Liver (tissue), 9 donors: Measurements from ENCODE around the gene ZG16B. TPM values are rescaled to one million over a fixed set of nuclear protein-coding genes. Genes with fewer than 3 reads are reported as not detected.

Experiments used
- DNase-seq: peaks from one replicate; pipeline ENCODE4 v3.0.0-alpha.2; 2017; ENCODE audit warnings: low spot score
- H3K27ac ChIP-seq, 2 donors: one replicate each; pipeline ENCODE4 v1.7.0; 2013; ENCODE audit warnings: inconsistent platforms in 2 of 2, low read length in 2 of 2, control low read depth in 1 of 2, low read depth in 1 of 2, mild to moderate bottlenecking in 1 of 2
- H3K27me3 ChIP-seq, 4 donors: one replicate each; pipeline versions ENCODE4 v1.6.1 to v1.7.0; 2013; ENCODE audit warnings: low read length in 3 of 4, inconsistent platforms in 1 of 4, mild to moderate bottlenecking in 1 of 4, moderate library complexity in 1 of 4; ENCODE audit not compliant: control insufficient read depth in 4 of 4, insufficient read depth in 4 of 4
- H3K36me3 ChIP-seq, 4 donors: one replicate each; pipeline versions ENCODE4 v1.6.1 to v1.7.0; 2013; ENCODE audit warnings: low read length in 3 of 4, mild to moderate bottlenecking in 3 of 4, low read depth in 1 of 4, moderate library complexity in 1 of 4; ENCODE audit not compliant: control insufficient read depth in 4 of 4, insufficient read depth in 3 of 4
- H3K4me1 ChIP-seq, 4 donors: one replicate each; pipeline versions ENCODE4 v1.6.1 to v1.7.0; 2013; ENCODE audit warnings: low read length in 3 of 4, mild to moderate bottlenecking in 3 of 4, moderate library complexity in 1 of 4; ENCODE audit not compliant: control insufficient read depth in 4 of 4, insufficient read depth in 4 of 4
- H3K4me3 ChIP-seq, 3 donors: one replicate each; pipeline versions ENCODE4 v1.6.1 to v1.7.0; 2013; ENCODE audit warnings: low read length in 3 of 3, control low read depth in 1 of 3, low read depth in 1 of 3, mild to moderate bottlenecking in 1 of 3
- H3K9ac ChIP-seq, 2 donors: one replicate each; pipeline ENCODE4 v1.7.0; 2013; ENCODE audit warnings: low read length in 2 of 2, mild to moderate bottlenecking in 2 of 2, moderate library complexity in 2 of 2, control low read depth in 1 of 2, low read depth in 1 of 2
- H3K9me3 ChIP-seq, 4 donors: one replicate each; pipeline versions ENCODE4 v1.6.1 to v1.7.0; 2013; ENCODE audit warnings: low read length in 3 of 4; ENCODE audit not compliant: control insufficient read depth in 4 of 4
- EGR1 ChIP-seq, 2 donors: IDR thresholded peaks; 2 replicates each; pipeline ENCODE4 v1.6.1; 2016 to 2018; ENCODE audit warnings: antibody characterized with exemption in 2 of 2, low read depth in 2 of 2
- FOXA1 ChIP-seq: IDR thresholded peaks from 2 replicates; pipeline ENCODE4 v1.6.1; 2016; ENCODE audit warnings: antibody characterized with exemption
- FOXA2 ChIP-seq: IDR thresholded peaks from 2 replicates; pipeline ENCODE4 v1.6.1; 2016; ENCODE audit warnings: antibody characterized with exemption
- GABPA ChIP-seq, 2 donors: IDR thresholded peaks in 1 of 2; conservative IDR thresholded peaks in 1 of 2; 2 replicates each; pipeline ENCODE4 v1.6.1; 2016; ENCODE audit warnings: antibody characterized with exemption in 2 of 2, mild to moderate bottlenecking in 1 of 2, moderate library complexity in 1 of 2
- JUND ChIP-seq, 2 donors: IDR thresholded peaks; 2 replicates each; pipeline ENCODE4 v1.6.1; 2016; ENCODE audit warnings: antibody characterized with exemption in 2 of 2
- RAD21 ChIP-seq, 2 donors: IDR thresholded peaks; 2 replicates each; pipeline ENCODE4 v1.6.1; 2016; ENCODE audit warnings: antibody characterized with exemption in 2 of 2, mild to moderate bottlenecking in 2 of 2
- TAF1 ChIP-seq: conservative IDR thresholded peaks from 2 replicates; pipeline ENCODE4 v1.6.1; 2016; ENCODE audit warnings: antibody characterized with exemption, mild to moderate bottlenecking
- YY1 ChIP-seq: IDR thresholded peaks from 2 replicates; pipeline ENCODE4 v1.6.1; 2016; ENCODE audit warnings: antibody characterized with exemption, mild to moderate bottlenecking
- WGBS: extraction: QIAGEN DNeasy Blood & Tissue Kit; methylation state at CpG from one replicate; pipeline ENCODE4 v1.1.7; 2013; 5-methylcytosine and 5-hydroxymethylcytosine counted together
- polyA plus RNA-seq, 2 donors: library from polyadenylated mRNA; stranded (reverse) in 1 of 2; unstranded in 1 of 2; fragments of 200-250 nt in 1 of 2; fragments of >200 nt in 1 of 2; fragmentation: Nextera tagmentation in 1 of 2; extraction: Ambion mirVana in 1 of 2; gene quantifications; one replicate each; pipeline versions ENCODE4 v1.2.1 to v1.2.3, GENCODE V29; 2013 to 2015
- total RNA-seq, 2 donors: library from RNA; depleted of rRNA; stranded (reverse); fragments of >200 nt; gene quantifications; one replicate each; pipeline ENCODE4 v1.2.3, GENCODE V29; 2014
- TF ChIP-seq, protein P1 (sequence below): IDR thresholded peaks from 2 replicates; pipeline ENCODE4 v1.6.1; 2016; ENCODE audit warnings: antibody characterized with exemption
- TF ChIP-seq, protein P2 (sequence below): IDR thresholded peaks from 2 replicates; pipeline ENCODE4 v1.6.1; 2016; ENCODE audit warnings: antibody characterized with exemption
- TF ChIP-seq, protein P3 (sequence below): IDR thresholded peaks from 2 replicates; pipeline ENCODE4 v1.6.1; 2016; ENCODE audit warnings: antibody characterized with exemption, mild to moderate bottlenecking
- TF ChIP-seq, protein P4 (sequence below): fragments of 150-350 bp; IDR thresholded peaks from 2 replicates; pipeline ENCODE4 v1.5.1; 2017; ENCODE audit warnings: improper control_type of control experiment, low read depth, low read length; ENCODE audit not compliant: missing input control
- donor health status: healthy.
- donor health status: healthy.
- donor health status: healthy.
- donor health status: healthy.
- donor health status: healthy.

Gene ZG16B
- total and polyA plus RNA-seq, 4 donors: 0.24 to 0.79 (median 0.43) TPM

DNA sequence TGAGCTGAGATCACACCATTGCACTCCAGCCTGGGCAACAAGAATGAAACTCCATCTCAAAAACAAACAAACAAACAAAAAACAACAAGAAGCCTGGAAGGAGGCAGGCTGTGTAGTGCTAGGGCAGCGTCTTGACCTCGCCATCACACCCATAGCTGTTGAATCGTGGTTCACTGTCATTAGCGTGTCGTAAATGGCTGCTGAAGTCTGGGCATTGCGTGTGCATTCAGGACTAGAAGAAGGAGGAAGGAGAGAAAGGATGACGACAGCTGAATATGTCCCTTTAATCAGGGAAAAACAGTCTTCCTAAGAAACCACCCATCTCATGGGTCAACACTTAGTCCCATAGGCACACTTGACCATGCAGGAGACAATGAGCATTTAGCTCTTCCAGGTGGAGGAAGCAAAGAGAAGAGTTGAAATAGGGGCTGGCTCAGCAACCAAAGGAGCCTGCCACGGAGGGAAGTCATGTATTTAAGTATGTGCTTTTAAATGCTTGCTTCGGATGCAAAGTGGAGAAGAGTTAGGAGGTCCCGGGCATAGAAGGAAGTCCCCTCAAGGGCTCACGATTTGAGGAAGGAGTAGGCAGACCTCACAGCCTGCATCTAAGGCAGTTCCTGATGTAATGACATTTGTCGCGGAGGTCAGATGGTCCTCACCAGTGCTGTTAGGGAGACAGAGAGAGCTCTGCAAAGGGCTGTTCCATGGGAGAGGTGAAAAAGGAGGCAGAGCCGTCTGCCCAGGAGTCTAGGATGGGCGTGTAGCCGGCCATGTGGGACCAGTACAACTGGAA lies 19.0 kb downstream of the ZG16B start:
- peaks cover 0 to 5% (median 2%) of the 10 kb centered on the region in 4 donors for H3K9me3 ChIP-seq
- H3K4me1 ChIP-seq: no peaks in the 10 kb centered on the region
- H3K27me3 ChIP-seq: no peaks in the 10 kb centered on the region
- 71% methylated on average over 16 of the region's 16 CpGs for WGBS
- no peaks in the 10 kb centered on the region for H3K36me3 ChIP-seq
- no peak for DNase-seq
- H3K9ac ChIP-seq: no peak overlapping the region
- H3K4me3 ChIP-seq: no peak overlapping the region
- TF ChIP-seq, protein P1, sequence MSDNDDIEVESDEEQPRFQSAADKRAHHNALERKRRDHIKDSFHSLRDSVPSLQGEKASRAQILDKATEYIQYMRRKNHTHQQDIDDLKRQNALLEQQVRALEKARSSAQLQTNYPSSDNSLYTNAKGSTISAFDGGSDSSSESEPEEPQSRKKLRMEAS: no peak
- TF ChIP-seq JUND (IDR thresholded peaks at IDR 0.05): no peak
- TF ChIP-seq, protein P2, sequence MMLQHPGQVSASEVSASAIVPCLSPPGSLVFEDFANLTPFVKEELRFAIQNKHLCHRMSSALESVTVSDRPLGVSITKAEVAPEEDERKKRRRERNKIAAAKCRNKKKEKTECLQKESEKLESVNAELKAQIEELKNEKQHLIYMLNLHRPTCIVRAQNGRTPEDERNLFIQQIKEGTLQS: no peak
- no peak for TF ChIP-seq YY1
- TF ChIP-seq TAF1: no peak
- no peak for TF ChIP-seq GABPA (IDR thresholded peaks at IDR 0.05 in 1 of 2, conservative IDR thresholded peaks at IDR 0.05 in 1 of 2)
- TF ChIP-seq, protein P3, sequence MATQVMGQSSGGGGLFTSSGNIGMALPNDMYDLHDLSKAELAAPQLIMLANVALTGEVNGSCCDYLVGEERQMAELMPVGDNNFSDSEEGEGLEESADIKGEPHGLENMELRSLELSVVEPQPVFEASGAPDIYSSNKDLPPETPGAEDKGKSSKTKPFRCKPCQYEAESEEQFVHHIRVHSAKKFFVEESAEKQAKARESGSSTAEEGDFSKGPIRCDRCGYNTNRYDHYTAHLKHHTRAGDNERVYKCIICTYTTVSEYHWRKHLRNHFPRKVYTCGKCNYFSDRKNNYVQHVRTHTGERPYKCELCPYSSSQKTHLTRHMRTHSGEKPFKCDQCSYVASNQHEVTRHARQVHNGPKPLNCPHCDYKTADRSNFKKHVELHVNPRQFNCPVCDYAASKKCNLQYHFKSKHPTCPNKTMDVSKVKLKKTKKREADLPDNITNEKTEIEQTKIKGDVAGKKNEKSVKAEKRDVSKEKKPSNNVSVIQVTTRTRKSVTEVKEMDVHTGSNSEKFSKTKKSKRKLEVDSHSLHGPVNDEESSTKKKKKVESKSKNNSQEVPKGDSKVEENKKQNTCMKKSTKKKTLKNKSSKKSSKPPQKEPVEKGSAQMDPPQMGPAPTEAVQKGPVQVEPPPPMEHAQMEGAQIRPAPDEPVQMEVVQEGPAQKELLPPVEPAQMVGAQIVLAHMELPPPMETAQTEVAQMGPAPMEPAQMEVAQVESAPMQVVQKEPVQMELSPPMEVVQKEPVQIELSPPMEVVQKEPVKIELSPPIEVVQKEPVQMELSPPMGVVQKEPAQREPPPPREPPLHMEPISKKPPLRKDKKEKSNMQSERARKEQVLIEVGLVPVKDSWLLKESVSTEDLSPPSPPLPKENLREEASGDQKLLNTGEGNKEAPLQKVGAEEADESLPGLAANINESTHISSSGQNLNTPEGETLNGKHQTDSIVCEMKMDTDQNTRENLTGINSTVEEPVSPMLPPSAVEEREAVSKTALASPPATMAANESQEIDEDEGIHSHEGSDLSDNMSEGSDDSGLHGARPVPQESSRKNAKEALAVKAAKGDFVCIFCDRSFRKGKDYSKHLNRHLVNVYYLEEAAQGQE: no peak
- no peak for TF ChIP-seq FOXA1
- TF ChIP-seq FOXA2: no peak
- H3K27ac ChIP-seq: no peak overlapping the region

DNA sequence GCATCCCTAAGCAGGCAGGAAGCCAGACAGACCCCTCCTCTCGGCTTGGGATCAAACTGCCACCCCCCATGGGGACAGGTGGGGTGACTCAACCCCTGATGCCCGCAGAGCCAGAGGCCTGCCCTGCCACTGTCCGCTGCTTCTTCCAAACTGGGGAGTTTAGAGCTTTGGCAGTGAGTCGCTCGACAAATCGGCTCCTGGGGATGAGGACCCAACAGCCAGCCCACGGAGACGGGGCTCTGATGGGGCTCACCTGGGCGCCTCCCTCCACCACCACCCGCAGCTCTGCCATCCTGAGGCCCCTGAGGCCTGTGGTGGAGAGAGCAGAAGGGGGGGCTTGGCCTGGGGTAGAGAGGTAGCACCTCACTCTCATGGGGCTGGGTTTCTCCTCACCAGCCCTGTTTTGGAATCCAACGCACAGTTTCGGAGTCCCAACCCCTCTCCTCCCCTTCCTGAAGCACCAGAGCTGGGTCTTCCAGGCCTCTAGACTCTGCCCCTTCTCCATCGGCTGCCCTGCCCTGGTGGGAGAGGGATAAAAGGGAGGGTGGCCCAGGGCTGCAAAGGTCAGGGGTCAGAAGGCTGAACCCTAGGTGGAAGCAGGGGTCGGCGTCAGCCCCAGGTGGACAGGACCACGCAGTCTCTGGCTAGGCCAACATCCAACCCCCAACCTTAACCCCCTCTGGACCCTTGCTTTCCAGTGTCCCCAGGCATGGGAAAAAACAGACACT lies 22.1 kb downstream of the ZG16B start:
- no peaks in the 10 kb centered on the region for H3K27me3 ChIP-seq
- H3K9ac ChIP-seq: no peak overlapping the region
- TF ChIP-seq RAD21 (IDR thresholded peaks at IDR 0.05) (no peak), TAF1 (no peak), JUND (IDR thresholded peaks at IDR 0.05) (no peak), EGR1 (IDR thresholded peaks at IDR 0.05; ENCODE audit: low read depth in 2 of 2) (no peak), GABPA (IDR thresholded peaks at IDR 0.05 in 1 of 2, conservative IDR thresholded peaks at IDR 0.05 in 1 of 2) (no peak)
- TF ChIP-seq, protein P3: no peak
- TF ChIP-seq, protein P4, sequence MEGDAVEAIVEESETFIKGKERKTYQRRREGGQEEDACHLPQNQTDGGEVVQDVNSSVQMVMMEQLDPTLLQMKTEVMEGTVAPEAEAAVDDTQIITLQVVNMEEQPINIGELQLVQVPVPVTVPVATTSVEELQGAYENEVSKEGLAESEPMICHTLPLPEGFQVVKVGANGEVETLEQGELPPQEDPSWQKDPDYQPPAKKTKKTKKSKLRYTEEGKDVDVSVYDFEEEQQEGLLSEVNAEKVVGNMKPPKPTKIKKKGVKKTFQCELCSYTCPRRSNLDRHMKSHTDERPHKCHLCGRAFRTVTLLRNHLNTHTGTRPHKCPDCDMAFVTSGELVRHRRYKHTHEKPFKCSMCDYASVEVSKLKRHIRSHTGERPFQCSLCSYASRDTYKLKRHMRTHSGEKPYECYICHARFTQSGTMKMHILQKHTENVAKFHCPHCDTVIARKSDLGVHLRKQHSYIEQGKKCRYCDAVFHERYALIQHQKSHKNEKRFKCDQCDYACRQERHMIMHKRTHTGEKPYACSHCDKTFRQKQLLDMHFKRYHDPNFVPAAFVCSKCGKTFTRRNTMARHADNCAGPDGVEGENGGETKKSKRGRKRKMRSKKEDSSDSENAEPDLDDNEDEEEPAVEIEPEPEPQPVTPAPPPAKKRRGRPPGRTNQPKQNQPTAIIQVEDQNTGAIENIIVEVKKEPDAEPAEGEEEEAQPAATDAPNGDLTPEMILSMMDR: no peak
- WGBS: 83% methylated on average over 16 of the region's 16 CpGs
- peaks cover 0 to 11% (median 2%) of the 10 kb centered on the region in 4 donors for H3K9me3 ChIP-seq
- no peak overlapping the region for H3K4me3 ChIP-seq
- H3K36me3 ChIP-seq: no peaks in the 10 kb centered on the region
- H3K27ac ChIP-seq: no peak overlapping the region
- no peak for DNase-seq
- no peaks in the 10 kb centered on the region for H3K4me1 ChIP-seq
